Lower leg skin (tissue), 3 donors: ENCODE results near the gene C16orf89.
"Not testable (repeated sequence)": the region's sequence is repeated elsewhere in the genome, so short reads cannot be mapped to it uniquely, and the experiment has no call there.

ENCODE experiments used
- POLR2A ChIP-seq, 2 donors: fragments of 450-650 bp; IDR thresholded peaks; one replicate each; pipeline ENCODE4 v1.6.1; 2016 to 2017; ENCODE audit warnings: antibody characterized with exemption in 2 of 2, mild to moderate bottlenecking in 1 of 2, moderate library complexity in 1 of 2
- TF ChIP-seq, protein P1 (sequence below), 3 donors: fragments of 450-650 bp; IDR thresholded peaks; one replicate each; pipeline ENCODE4 v1.5.1; 2016; ENCODE audit warnings: antibody characterized with exemption in 3 of 3, mild to moderate bottlenecking in 3 of 3, moderate library complexity in 2 of 3

- not testable (repeated sequence) for TF ChIP-seq POLR2A (IDR thresholded peaks at IDR 0.05)
- TF ChIP-seq, protein P1, sequence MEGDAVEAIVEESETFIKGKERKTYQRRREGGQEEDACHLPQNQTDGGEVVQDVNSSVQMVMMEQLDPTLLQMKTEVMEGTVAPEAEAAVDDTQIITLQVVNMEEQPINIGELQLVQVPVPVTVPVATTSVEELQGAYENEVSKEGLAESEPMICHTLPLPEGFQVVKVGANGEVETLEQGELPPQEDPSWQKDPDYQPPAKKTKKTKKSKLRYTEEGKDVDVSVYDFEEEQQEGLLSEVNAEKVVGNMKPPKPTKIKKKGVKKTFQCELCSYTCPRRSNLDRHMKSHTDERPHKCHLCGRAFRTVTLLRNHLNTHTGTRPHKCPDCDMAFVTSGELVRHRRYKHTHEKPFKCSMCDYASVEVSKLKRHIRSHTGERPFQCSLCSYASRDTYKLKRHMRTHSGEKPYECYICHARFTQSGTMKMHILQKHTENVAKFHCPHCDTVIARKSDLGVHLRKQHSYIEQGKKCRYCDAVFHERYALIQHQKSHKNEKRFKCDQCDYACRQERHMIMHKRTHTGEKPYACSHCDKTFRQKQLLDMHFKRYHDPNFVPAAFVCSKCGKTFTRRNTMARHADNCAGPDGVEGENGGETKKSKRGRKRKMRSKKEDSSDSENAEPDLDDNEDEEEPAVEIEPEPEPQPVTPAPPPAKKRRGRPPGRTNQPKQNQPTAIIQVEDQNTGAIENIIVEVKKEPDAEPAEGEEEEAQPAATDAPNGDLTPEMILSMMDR (IDR thresholded peaks at IDR 0.05): not testable (repeated sequence)
These were observed 37.7 kb upstream of the C16orf89 start for GRCh38 chr16:5103296-5104032.
